IPS DF 4.7 (cell line): Measurements from ENCODE around the gene MIF4GD.
"Not testable (repeated sequence)": the region's sequence is repeated elsewhere in the genome, so short reads cannot be mapped to it uniquely, and the experiment has no call there.

Experiments used
- DNase-seq: peaks from one replicate; pipeline ENCODE4 v3.0.0-alpha.2; 2013; ENCODE audit warnings: low spot score; ENCODE audit errors: extremely low read depth

Gene MIF4GD

DNA sequence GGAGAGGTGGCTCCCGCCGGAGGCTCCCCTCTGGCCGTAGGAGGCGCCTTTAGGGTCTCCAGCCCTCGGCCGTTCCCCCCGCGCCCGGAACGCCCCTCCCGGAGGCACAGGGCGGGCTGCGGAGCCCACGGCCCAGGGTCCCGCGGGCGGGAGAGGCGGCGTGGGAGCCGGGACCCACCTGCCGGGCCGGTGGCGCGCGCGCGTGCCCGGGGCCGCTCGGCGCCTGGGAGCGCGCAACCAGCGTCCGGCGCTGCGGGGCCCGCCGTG is at the start of gene MIF4GD:
TSS of gene MIF4GD (minus strand) at position 266 of the 267 bp plus-strand sequence. CDS start 1,036 bp downstream, outside the sequence.
- DNase-seq, result no peak

GRCh38 chr17:75319904-75320691 is 49.1 kb upstream of the MIF4GD start:
- DNase-seq, result no peak

GRCh38 chr17:75318615-75319222 is 47.7 kb upstream of the MIF4GD start:
- no peak for DNase-seq

GRCh38 chr17:75318211-75318610 is 47.2 kb upstream of the MIF4GD start:
- no peak for DNase-seq

- DNase-seq, result no peak
Observed at GRCh38 chr17:75317671-75318070, 46.6 kb upstream of the MIF4GD start.

DNA sequence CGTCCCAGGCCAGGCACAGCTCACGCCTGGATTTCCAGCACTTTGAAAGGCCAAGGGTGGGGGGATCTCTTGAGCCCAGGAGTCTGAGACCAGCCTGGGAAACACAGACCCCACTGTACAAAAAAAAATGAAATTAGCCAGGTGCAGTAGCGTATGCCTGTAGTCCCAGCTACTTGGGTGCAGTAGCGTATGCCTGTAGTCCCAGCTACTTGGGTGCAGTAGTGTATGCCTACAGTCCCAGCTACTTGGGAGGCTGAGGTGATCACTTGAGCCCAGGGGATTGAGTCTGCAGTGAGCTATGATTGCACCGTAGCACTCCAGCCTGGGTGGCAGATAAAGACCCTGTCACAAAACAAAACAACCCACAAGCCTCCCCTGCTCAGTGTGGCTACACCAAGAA is 45.2 kb upstream of the MIF4GD start:
- no peak for DNase-seq

- DNase-seq, result no peak
Observed at GRCh38 chr17:75315541-75316243, 44.7 kb upstream of the MIF4GD start.

GRCh38 chr17:75313941-75314551 is 43.0 kb upstream of the MIF4GD start:
- no peak for DNase-seq

- DNase-seq, result no peak
Observed at GRCh38 chr17:75308732-75309629, 38.0 kb upstream of the MIF4GD start.

GRCh38 chr17:75307957-75308731 is 37.1 kb upstream of the MIF4GD start:
- no peak for DNase-seq

GRCh38 chr17:75301502-75302206 is 30.6 kb upstream of the MIF4GD start:
- no peak for DNase-seq

- no peak for DNase-seq
Observed at GRCh38 chr17:75301049-75301448, 30.0 kb upstream of the MIF4GD start.

- no peak for DNase-seq
Observed at GRCh38 chr17:75300280-75300679, 29.2 kb upstream of the MIF4GD start.

DNA sequence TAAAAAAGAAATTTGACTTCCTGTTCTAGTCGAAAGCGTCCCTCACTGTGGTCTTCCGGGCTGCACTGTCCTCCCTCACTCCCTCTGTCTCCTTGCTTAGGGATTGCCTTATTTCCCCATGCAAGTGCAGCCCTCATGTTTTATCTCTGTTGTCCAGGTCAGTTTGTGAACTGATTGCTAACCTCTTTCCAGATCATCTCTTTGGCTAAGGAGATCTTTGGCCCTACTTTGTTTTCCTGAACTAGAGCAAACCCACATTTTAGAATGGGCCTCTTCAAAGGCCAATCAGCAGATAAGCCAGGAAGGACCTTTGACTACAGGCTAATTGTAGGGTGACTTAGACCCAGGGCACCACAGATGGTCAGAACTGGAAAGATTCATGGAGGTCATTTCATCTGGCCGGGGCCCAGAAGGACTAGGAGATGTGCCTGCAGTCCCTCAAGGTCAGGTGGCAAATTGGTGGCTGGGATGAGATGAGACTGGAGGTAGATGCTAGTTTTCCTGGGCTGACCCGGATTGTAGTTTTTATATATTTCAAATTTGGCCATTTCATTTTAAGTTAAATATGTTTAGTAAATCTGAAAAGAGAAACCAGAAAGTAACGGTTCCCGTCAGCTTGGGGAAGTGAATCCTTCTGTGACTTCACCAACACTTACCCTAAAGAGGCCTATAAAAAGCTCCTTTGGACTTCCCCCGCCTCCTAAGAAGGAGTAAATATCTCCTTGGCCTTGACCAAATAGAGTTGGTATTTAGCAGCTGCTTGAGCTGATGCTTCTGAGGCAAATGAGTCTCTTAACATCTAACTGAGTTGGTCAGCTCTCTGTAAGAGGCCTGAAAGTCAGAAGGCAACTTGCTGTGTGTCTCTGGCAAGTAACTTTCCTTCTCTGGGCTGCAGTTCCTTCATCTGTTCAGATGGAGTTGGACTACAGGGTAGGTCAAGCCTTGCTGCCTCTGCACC is 24.4 kb upstream of the MIF4GD start:
- no peak for DNase-seq

GRCh38 chr17:75292810-75293448 is 21.9 kb upstream of the MIF4GD start:
- not testable (repeated sequence) for DNase-seq

DNA sequence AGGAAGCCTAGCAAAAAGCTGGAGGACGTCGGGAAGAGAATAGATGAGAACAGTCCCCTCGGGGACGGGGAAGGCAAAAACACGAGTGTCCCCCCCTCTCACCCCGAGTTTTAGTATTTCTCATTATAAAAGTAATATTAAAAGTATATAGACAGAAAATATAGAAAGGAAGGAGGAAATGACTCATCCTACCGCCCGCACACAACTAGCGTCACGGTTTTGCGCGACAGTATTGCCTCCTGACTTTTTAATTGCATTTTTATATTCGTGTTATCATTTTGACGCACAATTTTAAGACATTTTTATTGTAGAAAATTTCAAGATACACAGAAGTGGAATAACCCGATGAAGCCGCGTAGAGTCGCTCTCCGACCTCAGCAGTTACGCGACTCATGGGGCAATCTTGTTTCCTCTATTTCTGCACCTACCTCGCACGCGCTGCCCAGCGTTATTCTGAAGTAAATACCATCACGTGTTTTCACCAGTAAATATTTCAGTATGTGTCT is 18.9 kb upstream of the MIF4GD start:
- DNase-seq, result no peak

DNA sequence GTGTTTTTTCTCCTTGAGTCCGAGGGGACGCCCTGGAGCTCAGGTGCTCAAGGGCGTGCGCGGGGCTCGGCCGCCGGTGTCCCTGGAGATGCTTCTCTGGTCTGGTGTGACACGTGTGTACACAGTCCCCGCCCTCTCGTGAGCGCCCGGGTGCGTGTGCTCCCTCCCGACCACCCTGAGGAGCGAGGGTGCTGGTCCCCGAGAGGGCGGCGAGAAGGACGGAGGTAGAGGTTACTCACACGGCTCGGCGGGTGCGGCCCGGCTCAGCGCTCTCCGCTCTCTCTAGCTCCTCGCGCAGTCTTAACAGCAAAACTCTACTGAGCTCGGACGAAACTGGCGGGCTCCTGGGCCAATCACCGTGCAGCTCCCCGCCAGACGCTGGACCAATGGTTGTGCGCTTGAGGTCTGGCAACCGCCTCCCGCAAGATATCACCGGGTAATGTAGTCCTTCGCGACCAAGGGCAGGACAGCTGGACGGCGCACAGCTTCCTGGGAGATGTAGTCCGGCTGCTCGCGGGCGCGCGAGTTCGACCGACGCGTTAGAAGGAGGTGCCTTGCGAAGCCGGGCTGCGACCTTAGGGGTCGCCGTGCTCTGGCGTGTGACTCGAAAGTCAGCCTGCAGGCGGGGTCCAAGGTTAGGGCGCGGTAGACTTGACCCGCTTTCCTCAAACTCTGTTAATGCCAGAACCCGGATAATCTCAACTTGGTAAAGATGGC is 18.2 kb upstream of the MIF4GD start, which contains the start of gene SLC25A19:
TSS of gene SLC25A19 (minus strand) at position 319 of the 717 bp plus-strand sequence. CDS start 2,669 bp downstream, outside the sequence.
- peak; percentile 98 for DNase-seq
